ENCODE results near the gene ETNPPL.

DNA sequence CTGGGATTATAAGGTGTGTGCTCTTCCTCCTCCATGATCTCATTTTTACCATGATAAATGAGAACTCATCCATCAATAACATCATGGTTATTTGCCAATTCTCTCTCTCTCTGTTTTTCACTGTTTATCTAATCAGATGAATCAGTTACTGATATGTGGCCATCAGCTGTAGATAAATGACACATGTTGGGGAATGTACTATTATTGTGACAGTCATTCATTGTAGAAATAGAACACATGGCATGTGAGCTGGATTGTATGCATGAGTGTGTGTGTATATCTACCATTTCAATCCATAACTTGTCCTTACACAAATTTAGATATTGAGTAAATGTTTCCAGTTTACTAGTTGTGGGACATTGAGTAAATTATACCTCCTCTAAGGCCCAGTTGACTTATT lies 59.5 kb downstream of the ETNPPL start:
- TF ChIP-seq CTCF (conservative IDR thresholded peaks at IDR 0.05 in 1 of 2, IDR thresholded peaks at IDR 0.05 in 1 of 2; ENCODE audit: extremely low read depth in 1 of 2, insufficient read depth in 1 of 2, low read depth in 1 of 2, low read length in 2 of 2) (no peak), EZH2 (IDR thresholded peaks at IDR 0.05; ENCODE audit: borderline replicate concordance, low read length) (no peak)

Data from mammary epithelial cell (primary cell).